Fibroblast of skin of back (primary cell): ENCODE measurements around the gene CYLC2. TPM values are rescaled to one million over a fixed set of nuclear protein-coding genes. Genes with fewer than 3 reads are reported as not detected.

Experiments
- DNase-seq: peaks from one replicate; pipeline ENCODE4 v3.0.0-alpha.2; 2013
- polyA plus RNA-seq, 2 experiments: library from polyadenylated mRNA; unstranded; fragments of 120-200 nt; gene quantifications; one replicate each; pipeline ENCODE4 v1.2.1, GENCODE V29; 2013; ENCODE audit not compliant: insufficient read length in 2 of 2

Gene CYLC2
- polyA plus RNA-seq (2013, experiment 1 of 2; ENCODE audit: insufficient read length) = not detected
- not detected for polyA plus RNA-seq (2013, experiment 2 of 2; ENCODE audit: insufficient read length)

GRCh38 chr9:102995033-102995432 is at the start of gene CYLC2:
Gene CYLC2 (plus strand): TSS chr9:102995333. CDS start chr9:102995381, 48 bp downstream.
- DNase-seq = no peak

- peak; percentile 2 for DNase-seq
Measured at GRCh38 chr9:102950346-102950745, 44.8 kb upstream of the CYLC2 start.

GRCh38 chr9:102966999-102967398 is 28.1 kb upstream of the CYLC2 start:
- no peak for DNase-seq

DNA sequence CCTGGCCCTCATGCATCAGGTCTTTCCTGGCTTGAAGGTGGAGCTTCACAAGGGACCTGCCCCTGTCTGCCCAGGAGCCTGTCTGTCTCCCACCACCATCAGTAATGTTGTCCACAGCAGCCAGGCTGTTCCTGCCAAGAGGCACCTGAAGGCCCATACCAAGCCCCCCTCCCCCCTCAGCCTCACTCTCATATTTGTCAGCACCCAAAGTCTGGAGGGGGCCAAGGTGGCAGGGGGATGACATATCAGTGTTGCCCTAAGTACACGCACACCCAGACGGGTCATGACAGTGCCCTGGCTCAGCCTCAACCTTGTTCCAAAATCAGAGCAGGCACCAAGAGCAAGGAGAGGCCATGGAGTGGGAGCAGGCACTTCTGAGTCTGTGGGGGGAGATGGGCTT is 27.2 kb upstream of the CYLC2 start:
- no peak for DNase-seq

- no peak for DNase-seq
Measured at GRCh38 chr9:102972780-102973179, 22.4 kb upstream of the CYLC2 start.

DNA sequence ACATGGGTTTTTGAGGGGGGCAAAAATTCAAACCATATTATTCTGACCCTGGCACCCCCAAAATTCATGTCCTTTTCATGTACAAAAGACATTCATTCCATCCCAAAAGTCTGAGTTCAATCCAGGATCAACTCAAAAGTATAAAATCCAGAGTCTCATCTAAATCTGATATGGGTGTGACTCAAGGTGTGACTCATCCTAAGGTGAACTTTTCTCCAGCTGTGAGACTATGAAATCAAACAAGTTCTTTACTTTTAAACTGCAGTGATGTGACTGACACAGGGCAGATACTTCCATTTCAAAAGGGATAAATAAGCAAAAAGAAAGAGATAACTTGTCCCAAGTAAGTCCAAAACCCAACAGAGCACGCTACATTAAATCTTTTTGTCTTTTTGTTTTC is 20.6 kb upstream of the CYLC2 start:
- DNase-seq = no peak

- no peak for DNase-seq
Measured at GRCh38 chr9:102975251-102975650, 19.9 kb upstream of the CYLC2 start.

DNA sequence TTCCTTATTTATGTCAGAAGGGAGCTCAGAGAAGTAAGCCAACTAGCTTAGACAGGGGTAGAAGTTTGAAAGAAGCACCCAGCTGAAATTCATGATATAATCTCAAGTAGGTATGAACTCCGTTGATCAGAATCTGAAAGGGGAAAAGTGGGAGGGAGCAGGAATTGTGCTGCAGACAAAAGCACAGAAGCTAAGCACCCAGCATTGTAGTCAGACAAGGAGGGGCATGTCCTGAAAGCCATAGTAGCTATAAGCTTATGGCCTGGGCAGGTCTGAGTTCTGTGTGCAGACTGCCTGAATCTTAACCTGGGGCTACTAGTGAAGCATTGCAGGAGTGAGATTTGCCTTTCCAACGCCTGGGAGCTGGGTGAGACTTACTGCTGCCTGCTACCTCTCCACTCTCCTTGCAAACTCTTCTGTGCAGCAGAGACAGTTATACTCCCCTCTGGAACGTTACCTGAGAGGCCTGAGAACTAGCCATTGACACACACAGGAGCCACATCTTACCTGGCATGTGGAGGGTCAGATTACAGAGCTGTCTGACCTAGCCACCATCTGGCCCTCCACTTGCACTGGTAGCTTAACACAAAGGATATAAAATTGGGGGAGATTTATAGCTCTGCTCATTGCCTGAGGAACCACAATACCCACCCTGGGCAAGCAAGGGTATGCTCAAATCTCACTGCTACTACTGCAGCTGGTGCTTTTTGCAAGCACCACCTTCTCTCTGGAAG is 9.8 kb upstream of the CYLC2 start:
- no peak for DNase-seq

- DNase-seq = no peak
Measured at GRCh38 chr9:102986425-102986824, 8.7 kb upstream of the CYLC2 start.

- DNase-seq = no peak
Measured at GRCh38 chr9:103003689-103004088, 8.6 kb downstream of the CYLC2 start.

DNA sequence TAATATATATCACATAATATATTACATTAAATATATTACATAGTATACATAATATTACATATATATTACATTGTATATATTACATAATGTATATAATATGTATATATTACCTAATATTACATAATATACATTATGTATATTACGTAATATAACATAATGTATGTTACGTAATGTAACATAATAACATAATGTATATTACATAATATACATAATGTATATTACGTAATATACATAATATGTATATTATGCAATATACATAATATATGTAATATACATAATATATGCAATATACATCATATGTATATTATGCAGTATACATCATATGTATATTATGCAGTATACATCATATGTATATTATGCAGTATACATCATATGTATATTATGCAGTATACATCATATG is 19.1 kb downstream of the CYLC2 start:
- no peak for DNase-seq

DNA sequence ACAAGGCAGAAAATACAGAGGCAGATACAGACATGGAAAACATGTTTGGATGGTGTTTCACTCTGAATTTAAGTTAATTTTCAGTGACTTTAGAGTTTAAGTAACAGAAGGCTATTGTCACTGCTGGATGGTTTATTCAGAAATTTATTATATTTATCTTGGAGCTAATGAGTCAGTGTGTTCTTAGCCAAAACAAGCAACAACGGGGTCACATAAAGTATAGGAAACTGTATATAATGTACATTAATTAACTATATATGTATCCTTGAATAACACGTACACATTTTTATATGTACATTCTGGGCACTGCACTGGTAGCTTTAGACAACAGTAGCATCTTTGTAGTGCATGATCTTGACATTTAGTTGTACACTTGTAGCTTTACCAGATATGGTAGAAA is 30.7 kb downstream of the CYLC2 start:
- no peak for DNase-seq

- DNase-seq = peak; percentile 25
Measured at GRCh38 chr9:103037508-103038477, 42.7 kb downstream of the CYLC2 start.

GRCh38 chr9:103041961-103042360 is 46.8 kb downstream of the CYLC2 start:
- no peak for DNase-seq
